Epithelial cell of esophagus (primary cell): ENCODE measurements around the gene SLC25A12.

ENCODE experiments used
- DNase-seq: peaks from one replicate; pipeline ENCODE4 v3.0.0; 2010; ENCODE audit warnings: low read depth
- H3K4me3 ChIP-seq: 2 replicates; pipeline ENCODE4 v1.5.1; 2011; ENCODE audit warnings: mild to moderate bottlenecking, low read length, control low read depth
- CTCF ChIP-seq: IDR thresholded peaks from 2 replicates; pipeline ENCODE4 v1.5.1; 2011; ENCODE audit warnings: low read depth, mild to moderate bottlenecking, low read length, control low read depth, inconsistent platforms; ENCODE audit not compliant: insufficient read depth; ENCODE audit errors: missing control alignments

The SLC25A12 gene

GRCh38 chr2:171792886-171793580, 101.0 kb downstream of the SLC25A12 start:
- no peak for DNase-seq
- H3K4me3 ChIP-seq, result no peak overlapping the region
- TF ChIP-seq CTCF, result no peak

- no peak overlapping the region for H3K4me3 ChIP-seq
- DNase-seq, result no peak
- no peak for TF ChIP-seq CTCF
Measured at GRCh38 chr2:171792157-171792556, 101.9 kb downstream of the SLC25A12 start.

- no peak for TF ChIP-seq CTCF
- no peak for DNase-seq
- no peak overlapping the region for H3K4me3 ChIP-seq
Measured at GRCh38 chr2:171791361-171791760, 102.7 kb downstream of the SLC25A12 start.

GRCh38 chr2:171789956-171790355, 104.1 kb downstream of the SLC25A12 start:
- TF ChIP-seq CTCF, result no peak
- no peak for DNase-seq
- no peak overlapping the region for H3K4me3 ChIP-seq

GRCh38 chr2:171788316-171788993, 105.6 kb downstream of the SLC25A12 start:
- DNase-seq, result no peak
- TF ChIP-seq CTCF, result no peak
- H3K4me3 ChIP-seq, result no peak overlapping the region

- H3K4me3 ChIP-seq, result no peak overlapping the region
- TF ChIP-seq CTCF, result no peak
- no peak for DNase-seq
Measured at GRCh38 chr2:171787333-171788072, 106.5 kb downstream of the SLC25A12 start.
